GM13977 (cell line): ENCODE results near the gene THOC1.

Experiments used
- DNase-seq: peaks from one replicate; pipeline ENCODE4 v3.0.0; 2012; ENCODE audit warnings: low spot score
- CTCF ChIP-seq: IDR thresholded peaks from 2 replicates; pipeline ENCODE4 v1.5.1; 2012; ENCODE audit warnings: mild to moderate bottlenecking, control low read depth; ENCODE audit not compliant: insufficient read depth; ENCODE audit errors: extremely low read depth, missing control alignments
- in situ Hi-C: fragments of 300-500 bp; cut with MboI; formaldehyde crosslinking; loops from one replicate; pipeline ENCODE4 v1.12.0; 2022; ENCODE audit warnings: low sequenced_read_pairs, low pct_unique_long_range_greater_than_20kb, mixed read lengths, inconsistent platforms; ENCODE audit not compliant: unreplicated experiment

Gene THOC1

GRCh38 chr18:285817-286216 lies 18.0 kb upstream of the THOC1 start:
- no peak for TF ChIP-seq CTCF
- in situ Hi-C loops: no loop called here
- DNase-seq: no peak

- no peak for DNase-seq
- in situ Hi-C loops: no loop called here
- TF ChIP-seq CTCF: no peak
Observed at GRCh38 chr18:275486-275885, 7.6 kb upstream of the THOC1 start.

GRCh38 chr18:274313-274712 lies 6.5 kb upstream of the THOC1 start:
- in situ Hi-C loops: no loop called here
- no peak for DNase-seq
- TF ChIP-seq CTCF: no peak

- TF ChIP-seq CTCF: no peak
Observed at GRCh38 chr18:273525-273924, 5.7 kb upstream of the THOC1 start.

GRCh38 chr18:272650-273049 lies 4.8 kb upstream of the THOC1 start:
- no peak for TF ChIP-seq CTCF
- in situ Hi-C loops: no loop called here
- DNase-seq: no peak

More at GRCh38 chr18:273525-273924, 5.7 kb upstream of the THOC1 start:
- DNase-seq: no peak
- in situ Hi-C loops: no loop called here

- no peak for TF ChIP-seq CTCF
- in situ Hi-C loops: no loop called here
- DNase-seq: no peak
Observed at GRCh38 chr18:269480-270095, 1.7 kb upstream of the THOC1 start.

- no peak for TF ChIP-seq CTCF
- no peak for DNase-seq
- in situ Hi-C loops: no loop called here
Observed at GRCh38 chr18:267380-267687, 513 bp downstream of the THOC1 start.
